HL-60 (cell line): ENCODE results near the gene MAMDC2.

Experiments
- DNase-seq, 2 experiments: peaks; one replicate each; pipeline ENCODE4 v3.0.0-alpha.2; 2010 to 2020; ENCODE audit warnings: low read depth in 1 of 2, low spot score in 1 of 2
- H3K27ac ChIP-seq: fragments of 250-450 bp; sonication (Bioruptor Pico); replicated peaks from 2 replicates; pipeline ENCODE4 v1.5.1; 2020; ENCODE audit warnings: mild to moderate bottlenecking, moderate library complexity
- H3K27me3 ChIP-seq: fragments of 250-450 bp; sonication (Bioruptor Pico); 2 replicates; pipeline ENCODE4 v1.5.1; 2021; ENCODE audit warnings: mild to moderate bottlenecking, moderate library complexity; ENCODE audit not compliant: insufficient read depth, poor library complexity, severe bottlenecking
- H3K4me3 ChIP-seq: replicated peaks from 2 replicates; pipeline ENCODE4 v1.5.1; 2011; ENCODE audit warnings: mild to moderate bottlenecking, control low read depth, low read length; ENCODE audit not compliant: insufficient read depth
- CTCF ChIP-seq: IDR thresholded peaks from one replicate; pipeline ENCODE4 v1.5.1; 2011; ENCODE audit warnings: low read length, control low read depth, inconsistent platforms; ENCODE audit not compliant: insufficient read depth
- GABPA ChIP-seq: IDR thresholded peaks from 2 replicates; pipeline ENCODE4 v1.6.1; 2012; ENCODE audit warnings: low read depth
- POLR2AphosphoS5 ChIP-seq: IDR thresholded peaks from 2 replicates; pipeline ENCODE4 v1.6.1; 2012; ENCODE audit warnings: low read depth
- REST ChIP-seq: IDR thresholded peaks from 2 replicates; pipeline ENCODE4 v1.6.1; 2012; ENCODE audit warnings: low read depth; ENCODE audit not compliant: insufficient replicate concordance
- SPI1 ChIP-seq: IDR thresholded peaks from 2 replicates; pipeline ENCODE4 v1.6.1; 2012; ENCODE audit warnings: low read depth, mild to moderate bottlenecking, borderline replicate concordance

The MAMDC2 gene

GRCh38 chr9:70260606-70261005, 217.0 kb downstream of the MAMDC2 start:
- no peak overlapping the region for H3K4me3 ChIP-seq
- no peak for DNase-seq
- H3K27ac ChIP-seq: no peak overlapping the region
- no peak for TF ChIP-seq SPI1
- no peak for TF ChIP-seq POLR2AphosphoS5
- no peak for TF ChIP-seq CTCF
- TF ChIP-seq REST: no peak
- no peak for TF ChIP-seq GABPA
- no peaks in the 10 kb centered on the region for H3K27me3 ChIP-seq

- no peak overlapping the region for H3K4me3 ChIP-seq
- H3K27ac ChIP-seq: no peak overlapping the region
- TF ChIP-seq CTCF (no peak), REST (no peak), SPI1 (no peak), POLR2AphosphoS5 (no peak), GABPA (no peak)
- H3K27me3 ChIP-seq: no peaks in the 10 kb centered on the region
- no peak for DNase-seq
Observed at GRCh38 chr9:70261131-70261870, 217.7 kb downstream of the MAMDC2 start.

- DNase-seq: no peak
- no peak overlapping the region for H3K27ac ChIP-seq
- no peak for TF ChIP-seq POLR2AphosphoS5
- TF ChIP-seq GABPA: no peak
- TF ChIP-seq SPI1: no peak
- TF ChIP-seq CTCF: no peak
- TF ChIP-seq REST: no peak
- no peak overlapping the region for H3K4me3 ChIP-seq
- H3K27me3 ChIP-seq: no peaks in the 10 kb centered on the region
Observed at GRCh38 chr9:70262366-70262765, 218.7 kb downstream of the MAMDC2 start.
